ENCODE results near the gene CA11.

Gene CA11

GRCh38 chr19:48627865-48628314, 18.1 kb downstream of the CA11 start:
- DNase-seq: no peak

GRCh38 chr19:48627201-48627864, 18.7 kb downstream of the CA11 start:
- DNase-seq: no peak

GRCh38 chr19:48625891-48626327, 20.1 kb downstream of the CA11 start:
- no peak for DNase-seq

GRCh38 chr19:48624791-48625723, 20.9 kb downstream of the CA11 start:
- no peak for DNase-seq

GRCh38 chr19:48624067-48624594, 21.9 kb downstream of the CA11 start:
- DNase-seq: peak; percentile 97

GRCh38 chr19:48623556-48624066, 22.4 kb downstream of the CA11 start:
- no peak for DNase-seq

GRCh38 chr19:48619692-48620585, 26.0 kb downstream of the CA11 start:
- DNase-seq: no peak

- DNase-seq: peak; percentile 98
Observed at GRCh38 chr19:48618916-48619691, 26.9 kb downstream of the CA11 start, which contains the start of the genes RPL18 and SPHK2. Gene RPL18 (minus strand): TSS chr19:48619178. CDS start chr19:48619143, 35 bp downstream. Gene SPHK2 (plus strand): TSS chr19:48619506. CDS start chr19:48620515, 1,009 bp downstream.

- DNase-seq: no peak
Observed at GRCh38 chr19:48618278-48618915, 27.6 kb downstream of the CA11 start.

- no peak for DNase-seq
Observed at GRCh38 chr19:48617146-48617937, 28.6 kb downstream of the CA11 start.

- DNase-seq: no peak
Observed at GRCh38 chr19:48616491-48617056, 29.4 kb downstream of the CA11 start.

- no peak for DNase-seq
Observed at GRCh38 chr19:48616041-48616436, 29.9 kb downstream of the CA11 start.

GRCh38 chr19:48615231-48616040, 30.6 kb downstream of the CA11 start:
- DNase-seq: no peak

- peak; percentile 31 for DNase-seq
Observed at GRCh38 chr19:48614436-48615230, 31.4 kb downstream of the CA11 start, which contains the start of gene FAM83E. Gene FAM83E (minus strand): TSS chr19:48615076. CDS start chr19:48613372, 1,704 bp downstream.

GRCh38 chr19:48613852-48614435, 32.0 kb downstream of the CA11 start:
- no peak for DNase-seq

- DNase-seq: no peak
Observed at GRCh38 chr19:48613024-48613851, 32.7 kb downstream of the CA11 start.

All from NCI-H345 (cell line).